ENCODE data around the gene UNC13D.
"Not testable (repeated sequence)": the region's sequence is repeated elsewhere in the genome, so short reads cannot be mapped to it uniquely, and the experiment has no call there.

The UNC13D gene

DNA sequence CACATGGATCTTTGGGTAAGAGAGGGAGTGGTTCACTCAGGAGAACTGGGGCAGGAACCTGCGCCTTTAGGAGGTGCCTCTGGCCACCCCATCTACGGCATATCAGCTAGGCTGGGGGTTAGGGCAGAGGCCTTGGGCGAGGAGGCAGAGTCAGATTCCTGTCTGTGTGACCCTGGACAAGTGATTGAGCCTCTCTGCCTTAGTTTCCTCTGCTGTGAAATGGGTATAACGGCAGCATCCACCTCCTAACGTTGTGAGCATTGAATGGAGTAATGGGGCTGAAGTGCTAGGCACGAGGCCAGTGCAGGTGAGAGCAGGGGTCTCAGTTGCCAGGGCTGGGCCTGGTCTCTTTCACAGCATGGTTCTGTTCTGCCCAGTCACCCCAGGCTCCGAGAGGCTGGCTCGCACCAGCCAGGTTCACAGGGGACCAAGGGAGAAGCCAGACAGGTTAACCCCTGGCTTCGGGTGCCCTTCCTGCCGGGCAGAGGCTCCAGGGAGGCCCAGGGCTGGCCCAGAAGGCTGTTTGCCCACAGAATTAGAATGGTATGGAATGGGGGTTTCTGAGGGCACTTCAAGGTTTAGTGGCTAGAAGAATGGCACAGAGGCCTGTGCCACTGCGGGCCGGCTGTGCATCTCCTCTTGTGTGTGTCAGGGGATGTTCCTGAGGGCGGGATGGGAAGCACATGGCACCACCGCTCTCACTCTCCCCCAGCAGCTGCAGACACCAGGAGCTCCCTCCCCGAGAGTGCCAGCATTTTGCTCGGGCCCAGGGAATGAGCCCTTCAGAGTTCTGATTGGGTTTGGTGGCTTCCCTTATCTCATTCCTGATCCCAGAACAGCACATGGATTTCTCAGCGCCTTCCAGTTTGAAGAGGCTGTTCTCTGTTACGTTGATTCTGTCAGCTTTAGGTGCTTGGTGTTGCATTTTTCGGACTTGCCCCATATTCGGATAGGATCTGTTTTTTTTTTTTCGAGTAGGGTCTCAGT lies 23.8 kb downstream of the UNC13D start:
- DNase-seq (ENCODE audit: low read depth) = no peak

DNA sequence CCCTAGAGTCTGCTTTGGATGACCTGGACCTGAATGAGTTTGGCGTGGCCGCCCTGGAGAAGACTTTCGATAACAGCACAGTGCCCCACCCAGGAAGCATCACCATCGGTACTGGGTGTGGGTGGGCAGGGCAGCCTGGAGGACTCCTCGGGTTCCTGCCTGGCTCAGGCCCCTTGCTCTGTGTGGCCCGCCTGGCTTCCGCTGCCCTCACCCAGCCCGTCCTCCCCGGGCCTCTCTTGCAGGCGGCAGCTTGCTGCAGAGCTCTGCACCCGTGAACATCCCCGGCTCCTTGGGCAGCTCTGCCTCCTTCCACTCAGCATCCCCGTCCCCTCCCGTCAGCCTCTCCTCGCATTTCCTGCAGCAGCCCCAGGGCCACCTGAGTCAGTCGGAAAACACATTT lies 24.5 kb downstream of the UNC13D start:
- DNase-seq (ENCODE audit: low read depth) = no peak

DNA sequence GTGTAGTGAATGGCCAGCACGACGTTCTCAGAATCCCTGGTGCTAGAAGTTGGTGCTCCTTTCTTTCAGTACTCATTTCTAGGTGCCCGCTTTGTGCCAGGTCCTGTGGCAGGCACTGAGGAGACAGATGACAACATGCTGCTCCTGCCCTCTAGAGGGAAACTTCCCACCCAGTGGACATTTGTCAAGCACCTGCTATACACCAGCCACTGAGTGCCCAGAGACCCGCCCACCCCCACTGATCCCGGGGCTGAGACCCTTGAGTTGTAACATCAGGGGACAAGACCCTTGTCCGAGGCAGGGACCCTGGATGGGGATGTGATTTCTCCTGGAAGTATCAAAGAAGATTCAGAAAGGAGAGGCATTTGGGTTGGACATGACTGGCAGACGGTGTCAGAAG lies 25.1 kb downstream of the UNC13D start:
- no peak for DNase-seq (ENCODE audit: low read depth)

- DNase-seq (ENCODE audit: low read depth) = no peak
Measured at GRCh38 chr17:75818326-75818885, 25.8 kb downstream of the UNC13D start.

GRCh38 chr17:75817571-75817970 lies 26.6 kb downstream of the UNC13D start:
- no peak for DNase-seq (ENCODE audit: low read depth)

DNA sequence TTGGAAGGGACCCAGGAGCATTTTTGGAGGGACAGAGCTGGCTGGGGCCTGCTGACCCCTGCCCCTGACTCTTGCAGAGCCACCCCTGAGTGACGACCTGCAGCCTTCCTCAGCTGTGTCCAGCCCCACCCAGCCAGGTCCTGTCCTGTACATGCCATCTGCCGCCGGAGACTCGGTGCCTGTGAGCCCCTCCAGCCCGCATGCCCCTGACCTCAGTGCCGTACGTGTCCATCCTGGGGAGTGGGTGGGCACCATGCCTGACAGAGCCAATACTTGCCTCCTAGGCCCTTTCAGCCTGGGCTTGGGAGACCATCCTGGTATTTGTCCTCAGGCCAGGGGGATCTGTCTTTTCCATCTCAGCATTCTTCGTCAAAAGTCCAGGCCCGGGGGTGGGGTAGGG lies 27.5 kb downstream of the UNC13D start:
- no peak for DNase-seq (ENCODE audit: low read depth)

GRCh38 chr17:75815399-75815798 lies 28.8 kb downstream of the UNC13D start:
- DNase-seq (ENCODE audit: low read depth) = no peak

- DNase-seq (ENCODE audit: low read depth) = no peak
Measured at GRCh38 chr17:75814900-75815373, 29.3 kb downstream of the UNC13D start.

DNA sequence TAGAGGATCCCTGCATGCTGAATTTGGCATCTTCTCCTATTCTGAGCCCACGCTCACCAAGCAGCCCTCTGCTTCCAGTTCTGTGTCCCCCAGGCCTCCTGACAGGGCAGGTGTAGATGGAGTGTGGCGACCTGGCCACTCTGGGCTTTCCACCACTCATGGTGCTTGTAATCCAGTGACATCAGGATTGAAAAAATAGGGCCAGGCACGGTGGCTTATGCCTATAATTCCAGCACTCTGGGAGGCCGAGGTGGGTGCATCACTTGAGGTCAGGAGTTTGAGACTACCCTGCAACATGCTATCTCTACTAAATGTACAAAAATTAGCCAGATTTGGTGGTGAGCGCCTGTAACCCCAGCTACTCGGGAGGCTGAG lies 30.2 kb downstream of the UNC13D start:
- DNase-seq (ENCODE audit: low read depth) = no peak

DNA sequence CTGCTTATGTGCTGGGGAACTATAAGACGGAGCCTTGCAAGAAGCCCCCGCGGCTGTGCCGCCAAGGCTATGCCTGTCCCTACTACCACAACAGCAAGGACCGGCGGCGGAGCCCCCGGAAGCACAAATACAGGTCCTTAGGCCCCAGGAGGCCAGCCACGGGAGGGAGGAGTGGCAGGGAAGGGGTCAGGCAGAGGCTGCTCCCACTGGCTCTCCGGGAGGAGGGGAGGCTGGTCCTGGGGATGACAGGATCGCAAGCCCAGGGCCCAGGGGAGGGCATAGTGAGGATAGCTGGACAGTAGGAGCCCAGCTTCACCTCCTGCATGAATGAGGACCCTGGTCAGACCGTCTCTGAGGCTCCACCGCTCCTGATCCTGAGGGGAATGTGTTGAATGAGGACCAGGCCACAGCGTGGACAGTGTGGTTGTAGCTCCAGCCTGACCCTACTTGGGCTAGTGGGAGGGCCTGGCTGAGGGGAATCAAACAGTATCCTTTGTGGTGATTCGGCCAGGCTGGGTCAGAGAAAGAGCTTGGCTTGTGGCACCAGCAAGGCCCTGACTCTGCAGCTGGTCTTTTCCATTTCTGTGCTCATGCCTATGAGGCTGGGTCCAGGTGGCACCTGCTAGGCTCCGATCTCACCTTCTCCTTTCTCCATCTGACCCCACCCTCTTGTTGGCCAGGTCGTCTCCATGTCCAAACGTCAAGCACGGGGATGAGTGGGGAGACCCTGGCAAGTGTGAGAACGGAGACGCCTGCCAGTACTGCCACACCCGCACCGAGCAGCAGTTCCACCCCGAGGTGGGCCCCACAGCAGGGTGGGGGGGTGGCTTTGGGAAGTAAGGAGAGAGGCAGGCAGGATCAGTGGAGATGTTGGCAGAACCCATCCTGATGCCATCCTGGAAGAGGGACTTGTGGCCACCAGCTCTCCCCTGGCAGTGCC lies 30.9 kb downstream of the UNC13D start:
- no peak for DNase-seq (ENCODE audit: low read depth)

GRCh38 chr17:75812096-75813013 lies 31.8 kb downstream of the UNC13D start:
- DNase-seq (ENCODE audit: low read depth) = no peak

- no peak for DNase-seq (ENCODE audit: low read depth)
Measured at GRCh38 chr17:75811174-75811573, 33.0 kb downstream of the UNC13D start.

GRCh38 chr17:75810756-75811155 lies 33.4 kb downstream of the UNC13D start:
- DNase-seq (ENCODE audit: low read depth) = not testable (repeated sequence)

DNA sequence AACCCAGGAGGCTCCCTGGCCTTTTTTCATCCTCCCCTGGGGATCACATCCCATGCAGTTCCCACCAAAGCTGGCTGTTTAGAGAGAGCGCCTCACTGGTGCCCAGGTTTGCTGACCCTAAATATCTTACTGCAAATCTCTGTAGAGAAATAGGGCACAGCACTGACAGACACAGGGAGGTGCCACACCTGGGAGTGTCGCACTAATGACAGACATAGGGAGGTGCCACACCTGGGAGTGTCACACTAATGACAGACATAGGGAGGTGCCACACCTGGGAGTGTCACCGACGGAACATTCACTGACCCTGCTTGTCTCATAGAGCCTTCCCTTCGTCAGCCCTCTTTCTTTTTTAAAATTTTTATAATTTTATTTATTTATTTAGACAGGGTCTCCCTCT lies 34.0 kb downstream of the UNC13D start:
- DNase-seq (ENCODE audit: low read depth) = no peak

- no peak for DNase-seq (ENCODE audit: low read depth)
Measured at GRCh38 chr17:75809631-75810111, 34.5 kb downstream of the UNC13D start.

DNA sequence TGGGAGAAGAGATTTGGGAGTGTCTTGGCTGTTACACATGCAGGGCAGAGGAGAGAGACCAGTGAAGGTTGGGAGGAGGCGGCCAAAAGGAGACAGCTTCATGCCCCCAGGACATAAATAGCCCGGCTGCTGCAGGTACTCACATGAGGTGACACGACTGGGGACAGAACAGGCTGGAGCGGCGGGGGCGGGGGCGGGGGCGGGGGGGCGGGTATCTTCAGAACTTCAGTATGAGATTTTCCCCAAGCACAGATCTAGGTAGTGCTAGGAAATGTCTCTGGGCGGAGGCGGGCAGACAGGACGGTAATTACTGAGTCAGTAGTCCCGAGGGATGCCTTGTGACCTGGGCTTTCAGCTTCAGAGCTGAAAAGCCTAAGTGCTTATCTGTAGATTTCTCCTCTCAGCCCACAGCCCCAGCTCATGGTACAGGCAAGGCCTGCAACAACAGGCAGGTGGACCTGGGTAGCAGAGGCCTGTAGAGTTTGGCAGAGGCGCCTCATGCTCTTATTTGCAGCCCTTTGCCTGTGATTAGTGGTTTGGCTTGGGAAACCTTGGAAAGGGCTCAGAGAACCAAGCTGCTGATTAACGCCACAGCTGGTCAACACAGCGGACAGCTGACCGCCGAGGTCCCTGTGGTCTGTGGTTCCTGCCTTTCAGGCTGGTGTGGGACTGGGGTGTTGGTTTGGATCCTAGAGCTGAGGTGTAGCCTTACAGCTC lies 35.1 kb downstream of the UNC13D start:
- DNase-seq (ENCODE audit: low read depth) = peak; percentile 59

DNA sequence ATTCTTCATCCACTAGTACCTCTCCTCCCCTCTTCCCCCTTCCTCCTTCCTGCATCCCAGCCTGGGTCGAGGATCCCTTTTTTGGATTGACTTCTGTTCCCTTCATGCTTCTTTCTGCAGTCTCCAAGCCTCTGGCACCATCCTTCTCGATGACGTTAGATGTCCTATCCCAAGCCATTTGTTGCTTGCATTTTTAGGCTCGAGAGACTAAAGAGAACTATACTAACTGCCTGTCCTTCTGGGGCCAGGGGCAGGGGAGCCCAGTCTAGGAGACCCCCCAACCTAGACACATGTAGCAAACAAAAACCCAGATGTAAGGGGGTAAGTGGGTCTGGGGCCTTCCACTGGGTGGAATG lies 35.7 kb downstream of the UNC13D start:
- no peak for DNase-seq (ENCODE audit: low read depth)

DNA sequence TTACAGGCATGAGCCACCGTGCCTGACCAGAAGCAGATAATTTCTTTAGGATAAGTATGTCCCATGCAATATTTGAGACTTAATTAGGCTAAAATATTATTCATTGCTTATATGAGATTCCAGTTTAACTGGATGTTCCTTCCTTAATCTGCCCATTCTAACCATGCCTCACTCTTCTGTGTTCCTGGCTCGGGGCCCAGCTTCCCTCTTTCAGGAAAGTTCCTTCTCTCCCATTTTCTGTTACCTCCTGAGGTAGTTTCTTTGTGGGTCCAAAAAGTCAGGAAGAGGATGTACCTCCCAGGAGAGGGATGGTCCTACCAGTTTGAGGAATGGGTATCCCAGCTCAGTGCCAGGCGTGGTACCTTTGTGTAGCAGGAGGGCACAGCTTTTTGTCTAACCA lies 36.3 kb downstream of the UNC13D start:
- DNase-seq (ENCODE audit: low read depth) = no peak

DNA sequence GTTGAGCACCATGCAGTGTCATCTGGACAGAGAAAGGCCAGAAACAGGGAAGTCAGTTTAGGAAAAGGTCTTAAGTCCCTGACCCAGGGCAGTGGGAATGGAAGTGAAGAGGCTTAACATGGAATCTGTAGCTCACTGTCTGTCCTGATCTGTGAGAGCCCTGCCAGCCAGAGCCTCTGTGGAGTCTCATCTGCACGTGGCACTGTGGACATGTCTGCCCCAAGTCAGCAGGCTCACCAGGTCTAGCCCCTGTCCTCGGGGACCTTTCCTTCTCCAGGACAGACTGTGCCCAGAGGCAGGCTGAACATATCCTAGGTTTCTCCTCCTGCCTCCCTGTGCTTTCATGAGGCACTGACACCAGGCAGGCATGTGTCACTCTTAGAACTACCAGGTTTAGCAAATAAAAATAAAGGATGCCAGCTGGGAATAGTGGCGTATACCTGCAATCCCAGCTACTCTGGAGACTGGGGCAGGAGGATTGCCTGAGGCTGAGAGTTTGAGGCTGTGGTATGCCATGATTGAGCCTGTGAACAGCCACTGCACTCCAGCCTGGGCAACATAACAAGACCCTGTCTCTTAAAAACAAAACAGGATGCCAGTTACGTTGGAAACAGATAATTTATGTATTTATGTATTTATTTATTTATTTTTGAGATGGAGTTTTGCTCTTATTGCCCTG lies 37.2 kb downstream of the UNC13D start:
- DNase-seq (ENCODE audit: low read depth) = no peak

DNA sequence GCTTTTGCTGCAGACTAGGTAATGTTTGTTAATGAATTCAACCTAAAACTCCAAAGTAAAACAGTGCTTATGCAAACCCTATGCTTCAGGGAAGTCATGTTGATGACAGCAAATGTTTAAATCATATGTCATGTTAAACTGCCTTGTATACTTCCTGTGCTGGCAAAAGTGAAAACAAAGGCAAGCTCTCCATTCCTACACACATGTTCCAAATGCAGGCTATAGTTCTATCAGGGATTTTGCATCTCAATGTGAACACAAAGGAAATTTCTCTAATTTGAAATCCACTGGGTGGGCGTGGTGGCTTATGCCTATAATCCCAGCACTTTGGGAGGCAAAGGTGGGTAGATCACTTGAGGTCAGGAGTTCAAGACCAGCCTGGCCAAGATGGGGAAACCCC lies 40.3 kb downstream of the UNC13D start:
- no peak for DNase-seq (ENCODE audit: low read depth)
